Fibroblast of mammary gland (primary cell): ENCODE measurements around the gene GRIK2.

Experiments used
- DNase-seq: peaks from one replicate; pipeline ENCODE4 v3.0.0-alpha.2; 2010; ENCODE audit warnings: low read depth
- H3K4me3 ChIP-seq: 2 replicates; pipeline ENCODE4 v1.5.1; 2011; ENCODE audit warnings: low read depth, mild to moderate bottlenecking, low read length, moderate library complexity; ENCODE audit not compliant: control insufficient read depth
- CTCF ChIP-seq: conservative IDR thresholded peaks from 2 replicates; pipeline ENCODE4 v1.5.1; 2011; ENCODE audit warnings: low read depth, low read length, inconsistent platforms; ENCODE audit not compliant: control insufficient read depth, insufficient read depth

GRIK2 gene

GRCh38 chr6:101400326-101401135 lies 7.0 kb downstream of the GRIK2 start:
- DNase-seq, result no peak
- no peak for TF ChIP-seq CTCF

GRCh38 chr6:101401171-101401570 lies 7.7 kb downstream of the GRIK2 start:
- DNase-seq, result no peak
- no peak for TF ChIP-seq CTCF

More at GRCh38 chr6:101400326-101401135, 7.0 kb downstream of the GRIK2 start:
- H3K4me3 ChIP-seq, result no peak overlapping the region

GRCh38 chr6:101401792-101402621 lies 8.5 kb downstream of the GRIK2 start:
- H3K4me3 ChIP-seq, result peak overlapping the region; percentile 15
- no peak for TF ChIP-seq CTCF
- no peak for DNase-seq

More at GRCh38 chr6:101401171-101401570, 7.7 kb downstream of the GRIK2 start:
- H3K4me3 ChIP-seq, result no peak overlapping the region

- peak overlapping the region; percentile 15 for H3K4me3 ChIP-seq
- no peak for DNase-seq
- TF ChIP-seq CTCF, result no peak
Observed at GRCh38 chr6:101402622-101403031, 9.1 kb downstream of the GRIK2 start.

- H3K4me3 ChIP-seq, result no peak overlapping the region
- DNase-seq, result no peak
- TF ChIP-seq CTCF, result no peak
Observed at GRCh38 chr6:101403216-101403945, 9.9 kb downstream of the GRIK2 start.

GRCh38 chr6:101404775-101405174 lies 11.3 kb downstream of the GRIK2 start:
- no peak for DNase-seq
- no peak overlapping the region for H3K4me3 ChIP-seq
- TF ChIP-seq CTCF, result no peak
